ENCODE results near the gene CDKAL1. TPM values are rescaled to one million over a fixed set of nuclear protein-coding genes. Genes with fewer than 3 reads are reported as not detected.

CDKAL1 gene
- total and polyA plus RNA-seq, 10 of the 15 experiments (the other 5 are each of a cell fraction or from before 2014, with no cell fraction given): 10.7 to 26.9 (median 17.3) TPM

DNA sequence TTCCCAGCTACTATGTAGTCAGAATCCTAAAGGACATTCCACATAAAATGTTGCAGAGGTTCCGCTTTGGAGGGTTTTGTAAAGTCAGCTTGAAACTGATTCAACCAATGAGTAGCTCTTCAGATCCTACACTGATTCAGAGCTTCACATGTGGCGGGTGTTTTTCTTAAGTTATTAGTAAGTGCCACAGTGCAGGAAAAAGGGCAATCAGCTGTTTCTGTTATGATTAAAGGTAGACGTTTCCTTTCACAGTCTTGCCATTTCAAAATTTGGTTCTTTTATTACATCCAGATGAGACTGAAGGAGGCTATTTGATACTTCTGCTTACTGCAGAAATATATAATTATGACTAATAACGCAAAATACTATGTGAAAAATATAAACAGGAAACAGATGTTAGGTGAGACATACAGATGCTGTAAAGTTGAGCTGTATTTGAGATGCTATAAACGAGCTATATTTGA lies 443.9 kb downstream of the CDKAL1 start (continued):
- TF ChIP-seq SIN3A (IDR thresholded peaks at IDR 0.05; ENCODE audit: low read depth, low read length) (no peak), CEBPB (IDR thresholded peaks at IDR 0.05; ENCODE audit: borderline replicate concordance in 1 of 2, low read depth in 2 of 2, low read length in 2 of 2) (no peak), RB1 (IDR thresholded peaks at IDR 0.05; ENCODE audit: borderline replicate concordance) (no peak), FOXM1 (IDR thresholded peaks at IDR 0.05; ENCODE audit: low read depth, low read length) (peak; percentile 29; the same call in 1 of the 2 replicates), PAX8 (IDR thresholded peaks at IDR 0.05) (no peak), TCF12 (IDR thresholded peaks at IDR 0.05; ENCODE audit: low read depth, low read length) (no peak), RAD51 (IDR thresholded peaks at IDR 0.05) (no peak), MTA2 (IDR thresholded peaks at IDR 0.05; ENCODE audit: low read depth) (peak; percentile 45; the same call in 1 of the 2 replicates), CHD2 (IDR thresholded peaks at IDR 0.05; ENCODE audit: borderline replicate concordance, low read depth, low read length) (no peak), NFXL1 (IDR thresholded peaks at IDR 0.05; ENCODE audit: borderline replicate concordance) (no peak), SRF (IDR thresholded peaks at IDR 0.05; ENCODE audit: low read depth in 2 of 2, low read length in 2 of 2) (0 out of 4 replicates have a peak, but pooled peaks of 1 of the 2 experiments have one; percentile 32), MYB (IDR thresholded peaks at IDR 0.05; ENCODE audit: borderline replicate concordance, low read depth, low read length) (no peak), MEF2A (IDR thresholded peaks at IDR 0.05; ENCODE audit: insufficient read depth, low read depth, low read length) (no peak), RBBP5 (conservative IDR thresholded peaks at IDR 0.05) (no peak), SREBF1 (IDR thresholded peaks at IDR 0.05; ENCODE audit: low read length) (no peak), BRCA1 (IDR thresholded peaks at IDR 0.05; ENCODE audit: low read depth, low read length) (no peak), HDAC6 (IDR thresholded peaks at IDR 0.05; ENCODE audit: unreplicated experiment) (no peak), KLF5 (IDR thresholded peaks at IDR 0.05; ENCODE audit: partially characterized antibody) (no peak), KAT2A (conservative IDR thresholded peaks at IDR 0.05; ENCODE audit: control insufficient read depth, low read depth, low read length) (no peak), NR2F1 (conservative IDR thresholded peaks at IDR 0.05) (no peak)
- TF ChIP-seq, protein P1, sequence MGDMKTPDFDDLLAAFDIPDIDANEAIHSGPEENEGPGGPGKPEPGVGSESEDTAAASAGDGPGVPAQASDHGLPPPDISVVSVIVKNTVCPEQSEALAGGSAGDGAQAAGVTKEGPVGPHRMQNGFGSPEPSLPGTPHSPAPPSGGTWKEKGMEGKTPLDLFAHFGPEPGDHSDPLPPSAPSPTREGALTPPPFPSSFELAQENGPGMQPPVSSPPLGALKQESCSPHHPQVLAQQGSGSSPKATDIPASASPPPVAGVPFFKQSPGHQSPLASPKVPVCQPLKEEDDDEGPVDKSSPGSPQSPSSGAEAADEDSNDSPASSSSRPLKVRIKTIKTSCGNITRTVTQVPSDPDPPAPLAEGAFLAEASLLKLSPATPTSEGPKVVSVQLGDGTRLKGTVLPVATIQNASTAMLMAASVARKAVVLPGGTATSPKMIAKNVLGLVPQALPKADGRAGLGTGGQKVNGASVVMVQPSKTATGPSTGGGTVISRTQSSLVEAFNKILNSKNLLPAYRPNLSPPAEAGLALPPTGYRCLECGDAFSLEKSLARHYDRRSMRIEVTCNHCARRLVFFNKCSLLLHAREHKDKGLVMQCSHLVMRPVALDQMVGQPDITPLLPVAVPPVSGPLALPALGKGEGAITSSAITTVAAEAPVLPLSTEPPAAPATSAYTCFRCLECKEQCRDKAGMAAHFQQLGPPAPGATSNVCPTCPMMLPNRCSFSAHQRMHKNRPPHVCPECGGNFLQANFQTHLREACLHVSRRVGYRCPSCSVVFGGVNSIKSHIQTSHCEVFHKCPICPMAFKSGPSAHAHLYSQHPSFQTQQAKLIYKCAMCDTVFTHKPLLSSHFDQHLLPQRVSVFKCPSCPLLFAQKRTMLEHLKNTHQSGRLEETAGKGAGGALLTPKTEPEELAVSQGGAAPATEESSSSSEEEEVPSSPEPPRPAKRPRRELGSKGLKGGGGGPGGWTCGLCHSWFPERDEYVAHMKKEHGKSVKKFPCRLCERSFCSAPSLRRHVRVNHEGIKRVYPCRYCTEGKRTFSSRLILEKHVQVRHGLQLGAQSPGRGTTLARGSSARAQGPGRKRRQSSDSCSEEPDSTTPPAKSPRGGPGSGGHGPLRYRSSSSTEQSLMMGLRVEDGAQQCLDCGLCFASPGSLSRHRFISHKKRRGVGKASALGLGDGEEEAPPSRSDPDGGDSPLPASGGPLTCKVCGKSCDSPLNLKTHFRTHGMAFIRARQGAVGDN (IDR thresholded peaks at IDR 0.05): no peak
- TF ChIP-seq, protein P2, sequence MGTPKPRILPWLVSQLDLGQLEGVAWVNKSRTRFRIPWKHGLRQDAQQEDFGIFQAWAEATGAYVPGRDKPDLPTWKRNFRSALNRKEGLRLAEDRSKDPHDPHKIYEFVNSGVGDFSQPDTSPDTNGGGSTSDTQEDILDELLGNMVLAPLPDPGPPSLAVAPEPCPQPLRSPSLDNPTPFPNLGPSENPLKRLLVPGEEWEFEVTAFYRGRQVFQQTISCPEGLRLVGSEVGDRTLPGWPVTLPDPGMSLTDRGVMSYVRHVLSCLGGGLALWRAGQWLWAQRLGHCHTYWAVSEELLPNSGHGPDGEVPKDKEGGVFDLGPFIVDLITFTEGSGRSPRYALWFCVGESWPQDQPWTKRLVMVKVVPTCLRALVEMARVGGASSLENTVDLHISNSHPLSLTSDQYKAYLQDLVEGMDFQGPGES (IDR thresholded peaks at IDR 0.05): no peak
- TF ChIP-seq, protein P3, sequence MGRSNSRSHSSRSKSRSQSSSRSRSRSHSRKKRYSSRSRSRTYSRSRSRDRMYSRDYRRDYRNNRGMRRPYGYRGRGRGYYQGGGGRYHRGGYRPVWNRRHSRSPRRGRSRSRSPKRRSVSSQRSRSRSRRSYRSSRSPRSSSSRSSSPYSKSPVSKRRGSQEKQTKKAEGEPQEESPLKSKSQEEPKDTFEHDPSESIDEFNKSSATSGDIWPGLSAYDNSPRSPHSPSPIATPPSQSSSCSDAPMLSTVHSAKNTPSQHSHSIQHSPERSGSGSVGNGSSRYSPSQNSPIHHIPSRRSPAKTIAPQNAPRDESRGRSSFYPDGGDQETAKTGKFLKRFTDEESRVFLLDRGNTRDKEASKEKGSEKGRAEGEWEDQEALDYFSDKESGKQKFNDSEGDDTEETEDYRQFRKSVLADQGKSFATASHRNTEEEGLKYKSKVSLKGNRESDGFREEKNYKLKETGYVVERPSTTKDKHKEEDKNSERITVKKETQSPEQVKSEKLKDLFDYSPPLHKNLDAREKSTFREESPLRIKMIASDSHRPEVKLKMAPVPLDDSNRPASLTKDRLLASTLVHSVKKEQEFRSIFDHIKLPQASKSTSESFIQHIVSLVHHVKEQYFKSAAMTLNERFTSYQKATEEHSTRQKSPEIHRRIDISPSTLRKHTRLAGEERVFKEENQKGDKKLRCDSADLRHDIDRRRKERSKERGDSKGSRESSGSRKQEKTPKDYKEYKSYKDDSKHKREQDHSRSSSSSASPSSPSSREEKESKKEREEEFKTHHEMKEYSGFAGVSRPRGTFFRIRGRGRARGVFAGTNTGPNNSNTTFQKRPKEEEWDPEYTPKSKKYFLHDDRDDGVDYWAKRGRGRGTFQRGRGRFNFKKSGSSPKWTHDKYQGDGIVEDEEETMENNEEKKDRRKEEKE (IDR thresholded peaks at IDR 0.05): no peak
